Fibroblast of the conjunctiva (primary cell): Measurements from ENCODE around the gene TMEM87B.
A peak's percentile ranks its signal among the peaks of the same experiment; 100 is the strongest.
"Not testable (repeated sequence)": the region's sequence is repeated elsewhere in the genome, so short reads cannot be mapped to it uniquely, and the experiment has no call there.

Source experiments
- DNase-seq: peaks from one replicate; pipeline ENCODE4 v3.0.0-alpha.2; 2010; ENCODE audit warnings: low read depth

Gene TMEM87B

DNA sequence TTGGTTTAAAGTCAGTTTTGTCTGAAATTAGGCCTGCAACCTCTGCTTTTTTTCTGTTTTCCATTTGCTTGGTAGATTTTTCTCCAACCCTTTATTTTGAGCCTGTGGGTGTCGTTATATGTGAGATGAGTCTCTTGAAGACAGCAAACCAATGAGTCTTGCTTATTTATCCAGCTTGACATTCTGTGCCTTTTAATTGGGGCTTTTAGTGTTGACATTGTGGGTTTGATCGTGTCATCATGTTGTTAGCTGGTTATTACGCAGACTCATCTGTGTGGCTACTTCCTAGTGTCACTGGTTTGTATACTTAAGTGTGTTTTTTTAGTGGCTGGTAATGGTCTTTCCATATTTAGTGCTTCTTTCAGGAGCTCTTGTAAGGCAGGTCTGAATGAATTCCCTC is 18.8 kb downstream of the TMEM87B start:
- no peak for DNase-seq

DNA sequence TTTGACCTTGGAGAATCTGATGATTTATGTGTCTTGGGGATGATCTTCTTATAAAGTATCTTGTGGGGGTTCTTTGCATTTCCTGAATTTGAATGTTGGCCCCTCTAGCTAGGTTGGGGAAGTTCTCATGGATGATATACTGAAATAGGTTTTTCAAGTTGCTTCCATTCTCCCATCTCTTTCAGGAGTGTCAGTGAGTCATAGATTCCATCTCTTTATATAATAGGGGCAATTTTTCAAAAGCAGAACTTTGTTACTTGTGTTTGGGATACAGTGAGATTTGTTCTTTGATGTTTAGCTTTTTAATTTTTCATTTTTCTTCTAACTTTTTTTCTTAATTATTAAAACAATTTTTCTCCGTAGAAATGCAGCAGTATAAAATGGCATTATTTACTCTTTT is 19.4 kb downstream of the TMEM87B start:
- no peak for DNase-seq

DNA sequence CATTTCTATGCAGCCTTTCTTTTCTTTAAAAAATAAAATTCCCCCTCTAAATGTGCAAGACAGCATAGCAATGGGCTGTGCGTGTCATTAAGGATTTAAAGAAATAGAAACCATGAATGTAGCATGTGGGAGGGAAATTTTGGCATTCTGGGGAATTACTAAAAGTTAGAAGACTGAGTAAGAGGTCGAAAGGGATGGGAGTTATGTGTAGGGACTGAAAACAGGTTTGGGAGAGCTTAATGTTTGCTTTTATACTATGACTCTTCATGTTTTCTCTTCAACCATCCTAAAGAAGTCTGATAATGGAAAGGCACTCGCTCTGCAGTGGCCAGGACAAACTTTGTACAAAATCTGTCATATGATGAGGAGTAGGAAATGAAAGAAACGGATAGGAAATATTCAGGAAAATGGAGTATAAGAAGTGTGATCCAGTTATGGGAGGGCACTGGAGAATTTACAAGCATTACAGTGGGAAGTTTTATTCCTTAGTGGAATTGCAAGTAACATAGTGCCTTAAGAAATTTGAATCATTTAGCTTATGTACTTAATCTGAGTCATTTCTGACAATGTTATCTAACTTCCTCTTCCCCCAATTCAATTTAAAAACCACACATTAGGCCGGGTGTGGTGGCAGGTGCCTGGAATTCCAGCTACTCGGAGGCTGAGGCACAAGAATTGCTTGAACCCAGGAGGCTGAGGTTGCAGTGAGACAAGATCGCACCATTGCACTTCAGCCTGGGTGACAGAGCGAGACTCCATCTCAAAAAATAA is 20.6 kb downstream of the TMEM87B start:
- DNase-seq: no peak

DNA sequence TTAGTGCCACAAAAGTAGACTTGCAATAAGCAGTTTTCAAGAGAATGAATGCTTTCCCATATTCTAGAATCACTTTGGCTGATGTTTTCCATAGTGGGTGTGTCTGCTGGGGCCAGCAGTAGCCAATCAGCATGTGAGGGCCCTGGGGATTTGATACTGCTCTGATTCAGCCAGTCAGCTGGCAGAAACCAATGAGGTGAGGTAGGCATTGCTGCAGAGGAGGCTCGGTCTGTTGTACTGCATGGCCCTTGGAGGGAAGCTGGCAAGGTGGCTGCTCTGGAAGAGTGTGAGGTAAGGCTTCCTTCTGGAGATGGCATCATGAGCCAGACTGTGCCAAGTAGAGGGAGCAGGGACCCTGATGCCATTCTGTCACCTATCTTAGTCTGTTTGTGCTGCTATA is 22.7 kb downstream of the TMEM87B start:
- no peak for DNase-seq

DNA sequence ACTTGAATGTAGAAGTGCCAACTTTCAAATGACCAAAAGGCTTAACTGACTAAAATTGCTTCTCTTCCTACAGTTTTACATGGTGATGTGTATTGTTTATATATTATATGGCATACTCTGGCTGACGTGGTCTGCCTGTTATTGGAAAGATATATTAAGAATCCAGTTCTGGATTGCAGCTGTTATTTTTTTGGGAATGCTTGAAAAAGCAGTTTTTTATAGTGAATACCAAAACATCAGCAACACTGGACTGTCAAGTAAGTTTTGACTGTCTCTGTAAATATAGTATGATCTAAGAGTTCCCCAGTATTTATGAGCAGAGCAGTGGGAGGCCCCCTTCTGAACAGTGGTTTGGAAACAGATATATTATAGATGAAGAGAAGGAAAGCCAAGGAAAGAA is 26.2 kb downstream of the TMEM87B start:
- DNase-seq: no peak

DNA sequence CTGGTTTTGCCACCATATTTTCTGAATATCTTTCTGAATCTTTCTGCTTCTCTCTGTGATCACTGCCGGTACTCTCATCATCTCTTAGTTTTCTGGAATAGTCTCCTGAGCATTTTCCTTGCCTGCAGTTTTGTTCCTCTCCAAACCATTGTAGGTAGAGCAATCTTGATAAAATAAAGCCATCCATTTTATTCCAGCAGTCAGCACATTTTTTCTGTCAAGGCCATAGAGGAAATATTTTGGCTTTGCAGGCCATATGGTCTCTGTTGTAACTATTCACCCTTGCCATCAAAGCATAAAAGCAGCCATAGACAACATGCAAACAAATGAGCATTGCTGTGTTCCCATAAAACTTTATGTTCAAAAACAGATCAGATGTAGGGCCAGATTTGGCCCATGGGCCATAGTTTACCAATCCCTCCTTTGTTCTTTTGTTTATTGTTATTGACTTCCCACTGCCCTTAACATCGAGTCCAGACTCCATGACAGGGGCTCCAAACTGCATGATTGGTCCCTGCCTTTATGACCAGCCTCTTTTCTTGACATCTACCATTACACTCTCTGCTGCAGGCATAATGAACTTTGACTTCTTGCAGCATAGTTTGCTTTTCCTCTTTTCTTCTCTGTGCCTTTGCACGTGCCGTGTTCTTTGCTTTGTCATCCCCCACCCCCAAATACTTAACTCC is 29.8 kb downstream of the TMEM87B start:
- no peak for DNase-seq

DNA sequence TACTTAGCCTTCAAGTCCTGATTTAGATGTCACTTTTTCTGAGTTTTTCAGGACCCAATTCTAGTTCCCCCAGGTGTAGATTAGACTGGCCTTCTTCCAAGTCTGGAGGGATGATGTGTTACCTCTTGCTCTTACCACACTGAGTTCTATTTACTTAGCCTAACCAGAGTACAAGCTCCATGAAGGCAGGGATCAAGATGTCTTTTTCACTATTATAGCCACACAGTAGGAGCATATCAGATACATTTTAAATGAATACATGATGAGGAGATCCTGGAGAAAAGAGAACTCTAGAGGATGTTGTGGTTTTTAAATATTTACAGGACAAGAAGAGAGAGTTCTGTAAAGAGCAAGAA is 30.3 kb downstream of the TMEM87B start:
- no peak for DNase-seq

DNA sequence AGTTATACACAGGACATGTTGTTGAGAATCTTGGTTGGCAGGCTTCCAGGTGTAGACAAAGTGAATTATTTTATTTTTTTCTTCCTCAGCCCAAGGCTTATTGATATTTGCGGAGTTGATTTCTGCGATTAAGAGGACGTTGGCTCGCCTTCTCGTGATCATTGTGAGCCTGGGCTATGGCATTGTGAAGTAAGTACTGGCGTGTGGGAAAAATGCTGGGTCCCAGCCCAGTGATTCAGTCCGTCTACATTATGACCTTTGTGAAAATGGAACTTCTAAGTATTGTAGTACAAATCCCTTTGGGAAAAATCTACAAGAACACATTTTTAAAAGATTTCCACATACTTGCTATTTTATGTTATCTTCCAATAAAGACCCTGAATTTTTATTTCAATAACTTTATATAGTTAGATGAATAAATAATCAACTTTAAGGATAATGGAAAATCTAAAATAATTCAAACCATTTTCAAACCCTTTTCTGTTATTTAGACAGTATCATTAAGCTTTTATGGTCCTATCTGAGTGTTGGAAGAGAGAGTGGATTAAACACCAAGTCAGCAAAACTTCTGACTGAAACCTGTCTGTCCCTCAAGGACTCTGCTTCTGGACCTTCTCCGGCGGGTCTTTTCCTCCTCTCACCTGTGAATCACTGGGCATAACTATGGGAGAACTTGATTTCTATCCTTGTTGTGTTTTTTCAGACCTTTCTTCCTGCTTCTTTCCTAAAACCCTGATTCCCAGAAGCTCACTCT is 31.0 kb downstream of the TMEM87B start:
- no peak for DNase-seq

DNA sequence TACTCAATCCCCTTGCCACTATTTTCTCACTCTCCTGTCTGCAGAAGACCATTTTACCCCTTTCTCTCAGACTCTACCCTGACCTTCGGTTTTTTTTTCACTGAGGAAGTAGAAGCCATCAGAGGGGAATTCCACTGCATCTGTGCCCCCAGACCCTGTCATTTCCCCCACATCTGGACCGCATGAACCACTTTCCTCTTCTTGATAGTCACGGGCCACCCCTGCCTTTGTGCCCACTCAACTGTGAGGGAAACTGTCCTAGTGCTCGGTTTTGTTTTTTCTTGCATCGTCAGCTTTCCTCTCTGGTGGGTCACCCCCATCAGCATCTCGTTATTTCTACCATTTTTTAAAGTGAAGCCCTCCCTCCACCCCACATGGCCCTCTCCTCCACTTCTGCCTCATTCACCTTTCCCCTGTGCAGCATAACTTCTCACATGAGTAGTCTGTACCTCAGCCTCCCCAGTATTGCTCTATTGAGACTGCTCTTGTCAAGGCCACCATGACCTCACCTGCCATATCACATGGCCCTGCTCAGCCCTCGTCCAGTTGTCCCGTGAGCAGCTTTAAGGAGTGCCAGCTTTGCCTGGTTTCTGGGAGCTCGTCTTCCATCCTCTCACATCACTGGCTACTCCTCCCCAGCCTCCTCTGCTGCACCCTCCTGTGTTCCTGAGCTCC is 32.4 kb downstream of the TMEM87B start:
- DNase-seq: no peak

DNA sequence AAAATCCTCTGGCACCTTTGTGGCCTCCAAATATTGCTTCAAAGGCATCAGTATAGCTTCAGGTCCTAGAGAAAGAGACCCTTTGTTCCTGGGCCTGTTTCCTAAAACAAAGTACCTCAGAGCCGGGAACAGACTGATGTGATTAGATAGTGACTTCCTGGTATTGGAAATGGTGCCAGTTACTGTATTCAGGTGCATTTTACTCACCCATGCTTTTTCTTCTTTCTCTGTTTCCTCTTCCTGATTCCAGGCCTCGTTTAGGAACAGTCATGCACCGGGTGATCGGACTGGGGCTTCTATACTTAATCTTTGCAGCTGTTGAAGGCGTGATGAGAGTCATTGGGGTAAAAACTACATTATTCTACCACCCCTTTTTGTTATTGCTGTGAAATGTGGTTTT is 34.3 kb downstream of the TMEM87B start:
- no peak for DNase-seq

DNA sequence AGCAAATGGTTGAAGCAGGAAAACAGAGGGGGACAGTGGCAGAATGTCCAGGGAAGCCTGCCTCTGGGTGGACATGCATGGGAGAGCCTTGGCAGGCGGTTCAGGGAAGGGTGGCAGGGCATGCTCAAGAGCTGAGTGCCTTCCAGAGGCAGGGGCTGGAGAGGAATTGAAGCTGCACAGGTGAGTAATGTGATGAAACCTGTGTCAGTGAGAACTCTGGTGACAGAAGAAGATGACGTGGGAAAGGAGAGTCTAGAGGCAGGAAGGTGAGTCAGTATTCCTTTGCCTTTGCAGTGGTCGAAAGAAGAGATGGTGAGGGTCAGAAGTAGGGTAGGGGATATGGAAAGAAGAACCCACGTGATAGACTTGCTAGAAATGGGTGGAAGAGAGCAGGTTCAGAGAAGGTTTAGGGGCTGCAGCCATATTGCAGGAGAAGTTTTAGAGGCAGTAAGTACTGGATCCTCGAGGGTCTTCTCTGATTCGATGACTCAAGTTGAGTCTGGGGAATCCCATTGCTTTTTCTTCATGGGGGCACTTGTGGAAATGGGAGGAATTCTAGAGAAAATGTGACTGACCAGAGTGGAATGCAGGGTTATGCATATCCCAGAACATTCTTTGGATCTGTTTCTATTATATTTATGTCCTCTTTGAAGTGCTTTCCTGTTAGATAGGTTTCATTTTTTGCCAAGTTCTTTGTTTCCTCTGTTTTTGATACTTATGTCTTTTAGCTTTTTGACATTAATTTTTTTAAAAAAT is 37.4 kb downstream of the TMEM87B start:
- DNase-seq: peak; percentile 24

DNA sequence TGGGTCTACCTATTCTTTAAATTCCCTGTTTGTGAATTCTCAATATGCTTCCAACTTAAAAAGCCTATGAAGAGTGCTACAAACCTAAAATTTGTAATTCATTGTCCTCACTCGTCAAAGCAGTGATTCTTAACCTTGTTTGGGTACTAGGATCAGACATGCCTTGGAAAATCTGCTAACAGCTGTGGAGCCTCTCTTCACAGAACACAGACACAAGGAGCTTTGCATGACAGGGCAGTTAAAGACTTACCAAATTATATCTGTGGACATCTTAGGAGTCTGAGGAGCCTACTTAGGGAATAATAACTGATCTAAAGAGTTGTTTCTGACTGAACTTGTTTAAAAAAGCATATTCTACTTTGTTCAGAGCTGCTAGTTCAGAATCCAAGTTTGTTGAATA is 38.1 kb downstream of the TMEM87B start:
- no peak for DNase-seq

DNA sequence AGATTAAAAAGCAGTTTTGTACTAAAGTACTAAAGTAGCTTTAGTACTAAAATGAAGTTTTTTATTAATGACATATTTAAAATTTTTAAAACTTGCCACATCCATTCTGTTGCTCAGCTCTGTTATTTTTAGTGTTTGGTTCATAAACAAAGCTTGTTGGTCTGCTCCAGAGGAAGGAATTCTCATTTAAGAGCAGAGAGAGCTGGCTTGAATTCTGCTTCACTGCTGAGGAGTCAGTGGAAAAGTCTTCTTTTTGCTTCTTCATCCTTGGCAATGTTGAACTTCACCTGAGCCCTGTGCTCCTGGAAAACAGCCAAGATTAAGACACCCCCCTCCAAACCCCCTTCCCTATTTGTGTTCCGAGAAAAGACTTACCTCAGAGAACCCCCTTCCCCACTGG is 40.6 kb downstream of the TMEM87B start:
- no peak for DNase-seq

DNA sequence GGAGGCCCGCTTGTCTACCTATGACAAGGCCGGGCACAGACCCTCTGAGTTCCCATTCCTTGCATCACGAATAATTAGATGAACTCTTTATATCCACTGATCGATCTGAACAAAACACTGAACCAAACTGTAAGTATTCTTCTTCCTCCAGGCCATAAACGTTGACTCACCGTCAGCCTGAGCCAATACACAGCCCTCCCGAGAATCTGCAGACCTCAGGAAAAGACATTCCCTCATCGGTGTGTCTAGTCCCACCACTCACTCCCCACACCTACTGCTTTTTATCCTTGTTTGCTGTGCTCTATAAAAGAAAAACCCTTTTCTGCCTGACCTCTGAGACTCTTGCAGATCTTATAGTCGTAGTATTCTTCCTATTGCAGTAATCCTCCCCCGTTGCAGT is 41.0 kb downstream of the TMEM87B start:
- peak; percentile 4 for DNase-seq

DNA sequence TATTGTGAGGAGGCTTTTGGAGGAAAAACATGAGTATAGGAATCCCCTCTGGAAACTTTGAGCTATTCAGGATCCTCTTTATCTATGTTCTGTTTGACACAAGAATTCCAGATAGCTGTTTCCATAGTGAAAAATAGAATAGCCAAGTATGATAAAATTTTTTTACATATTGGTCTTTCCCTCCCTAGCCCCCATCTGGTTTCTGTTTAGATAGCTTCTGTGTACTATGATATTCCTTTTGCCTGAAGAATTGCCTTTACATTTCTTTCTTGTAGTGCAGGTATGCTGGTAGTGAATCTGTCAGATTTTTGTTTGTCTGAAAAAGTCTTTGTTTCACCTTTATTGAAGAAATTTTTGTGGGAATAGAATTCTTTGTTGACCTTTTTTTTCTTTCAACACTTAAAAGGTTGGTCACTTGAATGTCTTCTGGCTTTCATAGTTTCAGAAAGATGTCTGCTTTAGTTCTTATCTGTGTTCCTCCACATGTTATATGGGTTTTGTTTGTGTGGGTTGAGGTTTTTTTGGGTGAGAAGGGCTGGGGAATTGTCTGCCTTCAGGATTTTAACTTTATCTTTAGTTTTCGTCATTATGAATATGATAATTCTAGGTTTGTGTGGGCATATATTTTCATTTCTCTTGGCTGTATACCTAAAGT is 53.2 kb downstream of the TMEM87B start:
- DNase-seq: no peak

DNA sequence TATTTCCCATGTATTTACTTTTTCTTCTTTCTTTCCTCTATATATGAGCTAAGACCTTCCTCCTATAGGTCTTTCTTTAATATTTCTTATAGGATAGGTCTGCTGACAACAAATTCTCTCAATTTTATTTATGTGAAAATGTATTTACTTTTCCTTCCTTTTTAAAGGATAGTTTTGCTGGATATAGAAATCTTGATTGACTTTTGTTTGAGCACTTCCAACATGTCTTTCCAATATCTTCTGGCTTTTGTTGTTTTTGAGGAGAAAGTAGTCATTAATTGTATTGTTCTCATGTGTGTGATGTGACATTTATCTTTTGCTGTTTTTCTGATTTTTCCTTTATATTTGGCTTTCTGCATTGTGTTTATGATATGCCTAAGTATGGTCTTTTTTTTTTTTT is 54.2 kb downstream of the TMEM87B start:
- DNase-seq: no peak

DNA sequence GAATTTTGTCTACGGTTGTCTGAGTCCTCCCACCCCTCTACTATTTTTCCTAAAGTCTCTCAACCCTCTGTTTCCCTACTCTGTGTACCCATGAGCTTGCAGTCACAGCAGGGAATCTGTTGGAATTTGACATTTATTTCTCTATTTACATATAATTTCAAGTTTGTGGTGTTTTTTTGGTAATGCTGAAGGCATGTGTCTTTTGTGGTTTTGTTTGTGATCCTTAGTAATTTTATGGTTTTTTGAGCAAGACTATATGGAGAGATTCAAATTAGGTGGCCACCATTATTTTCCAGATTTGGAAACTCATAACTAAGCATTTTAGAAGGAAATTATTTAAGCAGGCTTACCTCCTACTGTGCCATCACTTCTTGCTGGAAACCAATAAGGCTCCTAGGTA is 55.9 kb downstream of the TMEM87B start:
- no peak for DNase-seq

DNA sequence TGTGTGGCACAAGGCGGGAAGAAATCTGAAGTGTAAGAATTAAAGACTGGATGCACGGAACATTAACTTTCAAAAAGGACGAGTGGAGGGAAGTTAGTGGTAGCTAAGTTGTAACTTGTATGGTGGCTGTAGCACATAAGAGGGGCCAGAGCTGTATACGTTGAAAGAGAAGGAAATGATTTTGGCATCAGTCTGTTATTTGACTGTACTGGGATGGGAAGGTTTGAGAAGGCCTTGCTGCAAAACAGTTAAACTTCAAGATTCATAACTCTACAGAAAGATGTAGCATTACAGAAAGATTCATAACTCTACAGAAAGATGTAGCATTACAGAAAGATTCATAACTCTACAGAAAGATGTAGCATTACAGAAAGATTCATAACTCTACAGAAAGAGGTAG is 58.3 kb downstream of the TMEM87B start:
- DNase-seq: not testable (repeated sequence)

DNA sequence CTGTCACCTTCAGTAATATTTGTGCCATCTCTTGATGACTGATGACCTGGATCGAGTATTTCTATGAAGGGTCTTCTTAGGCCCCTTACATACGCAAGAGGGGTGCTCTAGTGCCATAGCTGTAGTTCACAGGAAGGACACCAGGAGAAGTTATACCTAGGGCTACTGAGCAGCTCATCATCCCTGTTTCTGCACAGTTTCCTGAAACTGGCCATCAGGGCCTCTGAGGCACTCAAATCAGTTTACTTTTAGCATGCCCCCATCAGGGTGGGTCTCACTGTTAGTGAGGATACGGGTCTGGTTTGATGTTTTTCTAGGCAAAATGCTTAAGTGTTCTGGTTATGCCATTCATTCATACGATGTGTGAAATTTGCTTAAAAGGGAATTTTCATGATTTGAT is 63.1 kb downstream of the TMEM87B start:
- DNase-seq: no peak

DNA sequence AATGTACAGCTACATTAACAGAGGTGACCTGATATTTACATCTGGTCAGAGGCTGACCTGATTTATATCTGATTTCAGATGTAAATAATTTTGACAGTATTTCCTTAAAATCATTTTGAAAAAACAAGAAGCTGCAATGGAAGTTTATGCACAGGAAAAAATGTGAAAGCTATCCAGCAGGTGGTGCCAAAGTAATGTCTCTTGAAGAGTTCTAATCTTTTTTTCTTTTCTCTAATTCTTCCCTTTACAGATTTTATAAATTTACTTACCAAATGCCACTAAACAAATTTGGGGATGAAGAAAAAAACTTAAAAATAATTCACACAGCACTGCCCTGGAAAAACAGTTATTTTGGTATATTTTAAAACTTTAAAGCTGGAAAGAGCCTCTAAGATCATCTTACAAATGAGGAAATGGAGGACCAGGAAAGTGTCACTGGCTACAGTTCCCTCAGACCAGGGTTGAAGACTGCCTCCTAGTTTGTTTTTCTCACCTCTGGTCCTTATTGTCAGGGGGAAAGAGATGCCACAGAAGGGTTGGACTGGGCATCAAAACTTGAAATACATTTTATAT is 66.7 kb downstream of the TMEM87B start:
- peak; percentile 54 for DNase-seq

DNA sequence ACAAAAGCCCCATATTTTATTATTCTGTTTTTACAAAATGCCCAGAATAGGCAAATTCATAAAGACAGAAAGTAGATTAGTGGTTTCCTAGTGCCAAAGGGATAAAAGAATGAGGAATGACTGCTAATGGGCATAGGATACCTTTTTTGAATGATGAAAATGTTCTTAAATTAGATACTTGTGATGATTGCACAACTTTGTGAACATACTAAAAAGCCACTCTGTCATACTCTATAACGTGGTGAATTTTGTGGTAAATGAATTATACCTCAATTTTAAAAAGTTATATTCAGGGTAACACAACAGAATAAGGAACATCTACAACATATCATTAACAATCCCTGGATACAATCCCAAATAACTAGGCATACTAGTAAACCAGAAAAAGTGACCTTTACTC is 74.0 kb downstream of the TMEM87B start:
- DNase-seq: no peak
